ENCODE results near the gene NRXN3.

NRXN3 gene

DNA sequence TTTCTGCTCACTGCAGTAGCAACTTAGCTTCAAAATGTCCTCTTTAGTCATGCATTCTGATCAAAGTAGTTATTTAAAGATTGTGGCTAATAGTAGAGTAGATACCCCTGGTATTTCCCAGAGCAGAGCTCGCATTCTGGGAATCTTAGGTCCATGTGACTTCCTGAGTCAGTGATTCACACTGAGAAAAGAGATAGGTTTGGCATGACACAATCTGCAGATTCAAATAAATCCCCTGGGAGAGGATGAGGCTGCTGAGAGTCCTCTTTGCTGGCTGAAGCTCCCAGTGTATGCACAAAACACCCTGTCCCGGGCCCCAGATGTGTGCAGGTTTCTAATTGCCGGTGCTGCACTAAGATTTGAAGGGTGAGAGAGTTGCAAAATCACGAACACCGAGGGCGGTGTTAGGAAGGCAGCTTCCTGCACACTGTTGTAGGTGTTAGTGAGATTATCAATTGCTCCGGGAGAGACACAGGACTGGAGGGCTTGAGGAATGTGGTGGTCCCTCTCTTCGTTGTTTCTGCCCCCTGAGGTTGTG lies 233.2 kb downstream of the NRXN3 start:
- TF ChIP-seq GATA2 (IDR thresholded peaks at IDR 0.05; ENCODE audit: low read depth, low read length) (no peak), GATA3 (IDR thresholded peaks at IDR 0.05; ENCODE audit: low read depth, low read length) (no peak)

DNA sequence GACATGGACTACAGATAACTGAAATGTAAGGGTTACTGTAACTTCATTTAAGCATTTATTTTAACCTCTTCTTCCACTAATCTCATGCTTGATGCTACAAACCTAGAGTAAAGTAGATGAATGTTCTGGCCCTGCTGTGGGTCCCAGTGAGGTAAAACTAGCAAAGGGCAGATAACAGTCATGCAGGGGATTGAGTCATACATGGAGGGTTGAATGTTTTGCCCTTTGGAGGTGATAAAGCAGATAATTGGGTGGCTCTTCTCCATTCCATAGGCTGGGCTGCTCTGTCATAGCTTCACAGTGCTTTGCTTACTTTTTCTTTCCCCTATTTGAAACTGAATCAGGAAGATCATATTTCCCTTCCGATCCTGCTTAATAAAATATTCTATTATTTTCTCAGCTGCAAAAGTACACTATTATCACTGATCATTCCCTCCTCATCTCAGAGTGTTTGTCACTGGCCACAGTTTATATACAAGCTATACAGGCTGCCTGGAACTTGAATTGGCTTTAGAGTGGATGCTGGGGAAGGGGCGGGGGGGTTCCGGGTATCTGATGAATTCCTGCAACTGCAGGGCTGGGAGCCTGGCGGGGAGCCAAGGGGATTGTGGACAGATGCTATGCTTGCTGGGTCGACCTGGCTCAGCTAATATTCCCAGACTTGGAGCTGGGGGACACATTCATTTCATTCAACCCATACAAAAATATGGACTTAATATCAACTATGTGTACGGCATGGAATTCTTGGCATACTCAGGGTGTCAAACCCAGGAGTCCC lies 235.1 kb downstream of the NRXN3 start:
- TF ChIP-seq GATA2 (IDR thresholded peaks at IDR 0.05; ENCODE audit: low read depth, low read length), result no peak
- TF ChIP-seq GATA3 (IDR thresholded peaks at IDR 0.05; ENCODE audit: low read depth, low read length), result no peak

DNA sequence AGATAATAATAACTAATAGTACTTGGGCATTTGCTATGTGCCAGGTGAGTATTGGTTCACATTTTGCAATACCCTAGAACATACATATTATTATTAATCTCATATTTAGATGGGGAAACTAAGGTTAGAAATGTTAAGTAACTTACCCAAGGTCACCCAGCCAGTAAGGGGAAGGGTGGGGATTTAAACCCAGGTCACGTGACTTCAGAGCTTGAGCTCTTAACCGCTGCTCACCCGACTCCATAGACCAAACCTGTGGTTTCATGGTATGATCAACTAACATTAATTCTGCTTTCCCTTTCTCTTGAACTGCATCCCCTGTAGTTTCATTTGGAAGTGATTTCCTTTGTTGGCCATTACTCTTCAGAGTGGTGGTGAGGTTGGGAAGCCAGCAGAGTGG lies 242.3 kb downstream of the NRXN3 start:
- TF ChIP-seq GATA2 (IDR thresholded peaks at IDR 0.05; ENCODE audit: low read depth, low read length) (no peak), GATA3 (IDR thresholded peaks at IDR 0.05; ENCODE audit: low read depth, low read length) (no peak)

DNA sequence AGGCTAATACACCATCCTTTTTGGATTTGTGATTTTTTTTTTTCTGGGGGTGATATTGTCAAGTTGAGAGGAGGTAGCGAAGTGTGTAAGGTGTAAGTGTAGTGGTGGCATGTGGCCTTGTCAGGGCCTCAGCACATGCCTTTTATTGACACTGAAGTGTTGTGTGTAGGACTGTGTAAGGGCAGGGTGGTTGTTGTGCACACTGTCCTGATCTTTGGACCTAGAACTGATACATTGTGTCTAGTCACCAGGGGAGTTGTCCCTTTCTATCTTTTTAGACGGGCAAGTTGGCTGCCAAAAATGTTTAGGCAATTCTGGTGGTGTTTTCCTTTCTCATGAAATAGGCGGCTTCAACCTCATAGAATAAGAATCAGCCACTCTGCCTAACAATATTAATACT lies 244.0 kb downstream of the NRXN3 start:
- TF ChIP-seq GATA2 (IDR thresholded peaks at IDR 0.05; ENCODE audit: low read depth, low read length) (no peak), GATA3 (IDR thresholded peaks at IDR 0.05; ENCODE audit: low read depth, low read length) (no peak)

DNA sequence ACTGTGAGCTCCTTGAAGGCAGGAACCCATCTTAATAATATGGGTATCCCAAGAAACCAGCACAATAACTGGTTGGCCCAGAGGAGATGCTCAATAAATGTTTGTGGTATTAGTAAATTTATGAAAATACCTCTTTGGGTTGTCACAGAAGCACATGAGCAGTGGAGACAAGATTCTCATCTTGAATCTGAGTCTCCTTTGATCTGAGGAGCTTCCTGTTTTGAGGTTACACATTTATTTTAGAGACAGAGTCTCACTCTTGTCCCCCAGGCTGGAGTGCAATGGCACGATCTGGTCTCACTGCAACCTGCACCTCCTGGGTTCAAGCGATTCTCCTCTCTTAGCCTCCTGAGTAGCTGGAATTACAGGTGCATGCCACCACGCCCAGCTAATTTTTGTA lies 247.4 kb downstream of the NRXN3 start:
- no peak for TF ChIP-seq GATA2 (IDR thresholded peaks at IDR 0.05; ENCODE audit: low read depth, low read length)
- TF ChIP-seq GATA3 (IDR thresholded peaks at IDR 0.05; ENCODE audit: low read depth, low read length), result no peak

DNA sequence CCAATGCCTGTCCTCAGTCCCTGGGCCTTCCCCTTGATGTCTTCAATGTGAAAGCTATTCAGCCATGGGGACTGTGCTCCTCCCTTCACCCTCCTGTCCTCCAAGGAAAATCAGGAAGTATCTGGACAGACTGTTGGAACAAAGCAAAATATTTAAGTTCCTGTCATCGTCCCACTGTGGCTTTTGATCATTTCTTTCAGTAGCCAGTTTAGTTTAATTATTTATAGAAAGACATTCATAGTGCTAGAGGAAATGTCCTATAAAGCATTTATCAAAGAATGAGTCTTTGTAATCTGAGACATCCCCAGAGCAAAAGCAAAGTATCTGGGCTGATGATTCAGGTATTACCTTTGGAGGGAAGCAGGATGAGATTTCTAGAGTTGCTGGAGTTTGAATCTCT lies 254.1 kb downstream of the NRXN3 start:
- TF ChIP-seq GATA2 (IDR thresholded peaks at IDR 0.05; ENCODE audit: low read depth, low read length) (no peak), GATA3 (IDR thresholded peaks at IDR 0.05; ENCODE audit: low read depth, low read length) (no peak)

DNA sequence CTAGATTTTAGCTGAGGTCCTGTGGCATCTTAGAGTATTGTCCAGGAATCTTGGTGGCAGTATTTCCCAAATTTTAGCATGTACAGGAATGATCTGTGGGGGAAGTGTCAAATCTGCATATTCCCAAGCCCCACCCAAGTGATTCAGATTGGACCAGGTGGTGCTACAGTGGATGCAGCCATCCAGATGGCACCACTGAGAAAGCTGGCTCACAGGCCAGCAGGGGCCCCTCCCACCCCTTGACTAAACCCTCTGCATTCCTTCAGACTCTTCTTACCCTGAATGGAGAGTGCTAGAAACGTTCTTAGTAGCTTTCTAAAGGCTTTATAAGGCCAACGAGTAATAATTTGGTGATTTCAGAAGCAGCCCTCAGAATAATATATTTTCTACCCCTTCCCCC lies 255.2 kb downstream of the NRXN3 start:
- no peak for TF ChIP-seq GATA3 (IDR thresholded peaks at IDR 0.05; ENCODE audit: low read depth, low read length)
- TF ChIP-seq GATA2 (IDR thresholded peaks at IDR 0.05; ENCODE audit: low read depth, low read length), result no peak

DNA sequence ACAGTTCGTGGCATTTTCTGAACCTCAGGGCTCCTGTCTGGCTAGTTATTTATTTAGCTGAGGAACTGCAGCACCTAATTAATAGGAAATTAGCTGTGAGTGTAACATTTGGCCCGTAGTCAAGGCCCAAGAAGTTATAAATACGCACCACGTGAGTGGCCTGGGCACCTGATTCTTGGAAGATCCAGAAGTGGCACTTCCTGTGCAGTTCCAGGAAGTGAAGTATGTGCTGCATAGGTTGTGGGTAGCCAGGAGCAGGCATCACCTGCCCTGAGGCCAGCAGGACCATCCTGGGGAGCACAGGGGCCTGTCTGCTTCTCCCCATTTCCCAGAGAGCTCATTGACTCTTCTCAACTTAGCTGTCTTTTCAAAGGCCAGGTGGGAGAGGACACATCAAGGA lies 255.6 kb downstream of the NRXN3 start:
- TF ChIP-seq GATA2 (IDR thresholded peaks at IDR 0.05; ENCODE audit: low read depth, low read length), result no peak
- no peak for TF ChIP-seq GATA3 (IDR thresholded peaks at IDR 0.05; ENCODE audit: low read depth, low read length)

DNA sequence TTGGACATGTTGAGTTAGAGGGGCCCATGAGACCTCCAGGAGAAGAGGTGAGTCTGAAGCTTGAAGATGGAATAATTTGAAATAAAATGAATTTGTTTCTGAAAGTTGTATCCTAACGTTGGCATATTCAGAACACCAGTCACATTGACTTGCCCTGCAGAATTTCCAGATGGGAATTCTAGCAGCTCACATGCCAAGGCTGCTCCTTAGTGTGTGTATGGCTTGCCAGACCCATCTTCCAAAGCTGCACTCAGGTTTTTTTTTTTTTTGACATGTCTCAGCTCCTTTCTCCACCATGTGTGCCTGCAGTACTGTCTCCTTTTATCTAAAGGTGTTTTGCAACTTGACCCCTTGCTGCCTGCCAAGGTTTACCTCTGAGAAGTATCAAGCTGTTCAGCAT lies 261.9 kb downstream of the NRXN3 start:
- TF ChIP-seq GATA3 (IDR thresholded peaks at IDR 0.05; ENCODE audit: low read depth, low read length) (no peak), GATA2 (IDR thresholded peaks at IDR 0.05; ENCODE audit: low read depth, low read length) (no peak)

DNA sequence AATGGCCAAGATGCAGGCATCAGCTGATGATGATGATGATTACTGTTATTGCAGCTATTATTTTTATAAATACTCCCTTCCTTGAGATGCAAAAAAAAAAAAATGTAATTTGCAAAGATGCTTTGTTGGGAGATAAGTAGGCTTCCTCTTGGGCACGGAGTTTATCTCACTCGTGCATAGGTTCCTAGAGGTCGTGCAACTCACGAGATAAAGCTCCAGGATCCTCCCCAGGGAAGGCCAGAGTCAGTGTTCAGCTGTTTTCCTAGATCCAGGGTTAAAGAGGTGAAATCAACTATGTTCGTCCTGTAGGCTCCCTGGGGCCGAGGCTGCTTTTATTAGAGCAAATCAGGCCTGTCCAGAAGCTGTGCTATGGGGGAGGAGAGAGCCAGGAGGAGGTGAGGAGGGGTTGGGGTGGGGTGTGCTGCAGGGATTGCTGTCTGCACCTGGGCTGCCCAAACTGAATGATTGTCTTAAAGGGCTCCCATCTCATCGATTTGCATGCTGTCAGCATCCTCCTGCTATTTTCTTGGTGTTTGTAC lies 270.3 kb downstream of the NRXN3 start:
- TF ChIP-seq GATA2 (IDR thresholded peaks at IDR 0.05; ENCODE audit: low read depth, low read length), result no peak
- no peak for TF ChIP-seq GATA3 (IDR thresholded peaks at IDR 0.05; ENCODE audit: low read depth, low read length)

DNA sequence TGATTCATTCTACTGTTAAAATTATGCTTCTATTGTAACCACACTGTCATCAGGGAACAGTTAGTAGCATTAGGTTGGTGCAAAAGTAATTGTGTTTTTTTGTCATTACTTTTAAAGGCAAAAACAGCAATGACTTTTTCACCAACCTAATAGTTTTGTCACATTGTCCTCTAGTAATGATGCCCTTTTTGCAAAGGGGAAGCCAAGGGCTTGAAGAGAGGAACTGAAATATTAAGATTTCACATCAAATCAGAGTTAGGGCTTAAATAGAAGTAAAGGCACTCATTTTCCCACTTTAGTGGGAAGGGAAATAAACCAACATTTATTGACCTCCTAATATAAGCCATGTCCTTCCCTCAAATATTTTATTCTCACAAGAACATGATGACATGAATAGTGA lies 273.7 kb downstream of the NRXN3 start:
- TF ChIP-seq GATA2 (IDR thresholded peaks at IDR 0.05; ENCODE audit: low read depth, low read length), result no peak
- no peak for TF ChIP-seq GATA3 (IDR thresholded peaks at IDR 0.05; ENCODE audit: low read depth, low read length)

DNA sequence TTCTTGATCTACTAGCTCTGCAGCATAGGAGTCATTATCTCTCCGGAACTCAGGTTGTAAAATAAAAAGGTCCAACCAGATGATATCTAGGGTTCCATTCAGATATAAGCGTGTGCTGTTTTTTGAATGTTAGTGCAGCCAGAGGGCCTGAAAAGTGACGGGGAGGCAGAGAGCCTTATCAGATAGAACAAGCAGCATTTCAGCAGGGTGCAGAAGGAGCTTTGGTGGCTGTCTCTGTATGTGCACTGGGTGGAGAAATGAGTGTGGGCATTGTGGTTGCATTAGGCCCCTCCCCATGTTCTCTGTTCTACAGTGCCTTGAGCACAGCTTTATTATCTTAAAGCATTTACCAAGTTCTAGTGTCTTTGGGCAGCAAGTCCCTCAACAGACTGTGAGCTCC lies 275.1 kb downstream of the NRXN3 start:
- no peak for TF ChIP-seq GATA3 (IDR thresholded peaks at IDR 0.05; ENCODE audit: low read depth, low read length)
- TF ChIP-seq GATA2 (IDR thresholded peaks at IDR 0.05; ENCODE audit: low read depth, low read length), result peak; percentile 58; the same call in 1 of the 2 replicates

DNA sequence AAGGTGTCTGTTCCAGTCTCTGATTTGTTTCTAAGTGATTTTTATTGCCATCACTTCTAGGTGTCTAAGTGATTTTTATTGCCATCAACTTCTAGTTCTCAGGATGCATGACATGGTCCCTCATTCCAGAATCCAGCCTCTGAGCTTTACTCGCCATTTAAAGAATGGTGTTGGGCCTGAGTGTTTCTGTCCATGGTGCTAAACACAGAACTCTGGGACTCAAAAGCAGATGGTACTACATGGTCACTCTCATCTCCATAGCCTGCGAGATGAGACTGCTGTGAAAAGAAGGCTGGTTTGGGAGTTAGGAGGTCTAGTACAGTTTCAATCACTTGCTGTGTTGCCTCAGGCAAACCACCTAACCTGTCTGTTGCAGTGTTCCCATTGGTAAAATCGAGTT lies 276.6 kb downstream of the NRXN3 start:
- TF ChIP-seq GATA3 (IDR thresholded peaks at IDR 0.05; ENCODE audit: low read depth, low read length) (no peak), GATA2 (IDR thresholded peaks at IDR 0.05; ENCODE audit: low read depth, low read length) (no peak)

DNA sequence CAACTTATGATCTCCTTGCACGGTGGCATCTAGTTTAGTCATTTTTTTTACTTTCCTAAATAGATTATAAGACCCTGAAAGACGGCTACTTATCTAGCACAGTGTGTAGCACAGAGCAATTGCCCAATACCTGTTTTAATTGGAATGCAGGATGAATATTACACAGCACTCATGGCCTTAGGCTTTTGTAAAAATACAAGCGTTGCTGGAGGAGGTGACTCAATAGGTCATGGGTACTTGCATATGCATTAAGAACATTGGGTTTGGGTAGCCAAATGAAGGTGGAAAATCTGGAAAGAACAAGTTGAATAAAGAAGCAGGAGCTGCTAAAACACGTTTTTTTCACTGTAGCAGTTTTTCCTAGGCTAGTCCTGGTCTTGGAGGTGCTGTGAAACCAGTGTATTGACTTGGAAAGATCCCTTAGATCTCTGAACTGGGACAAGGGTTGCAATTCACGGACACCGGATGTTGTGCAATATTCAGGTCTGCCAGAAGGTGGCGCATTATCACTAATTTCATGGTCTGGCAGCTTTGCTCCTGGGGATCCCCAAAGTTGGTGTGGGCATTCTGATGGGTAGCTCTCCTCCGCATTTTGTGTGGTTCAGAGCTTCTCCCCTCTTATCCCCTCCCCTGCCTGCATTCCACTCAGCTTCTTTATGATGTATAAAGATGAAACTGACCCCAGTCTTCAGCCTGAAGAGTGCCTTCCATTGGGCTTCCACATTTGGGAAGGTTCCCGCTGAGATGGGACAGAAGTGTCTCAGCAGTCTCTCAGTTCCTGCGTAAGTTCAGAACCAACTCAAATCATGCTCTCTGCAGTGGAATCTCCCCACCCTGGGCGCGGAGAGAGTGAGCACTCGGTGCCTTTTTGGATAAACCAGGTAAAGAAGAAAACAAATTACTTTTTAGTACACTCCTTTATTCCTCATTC lies 278.3 kb downstream of the NRXN3 start:
- TF ChIP-seq GATA3 (IDR thresholded peaks at IDR 0.05; ENCODE audit: low read depth, low read length) (no peak), GATA2 (IDR thresholded peaks at IDR 0.05; ENCODE audit: low read depth, low read length) (no peak)

All from SH-SY5Y (cell line).